Measurements from ENCODE around the gene TMEM207. TPM values are rescaled to one million over a fixed set of nuclear protein-coding genes. Genes with fewer than 3 reads are reported as not detected.
"Not testable (repeated sequence)": the region's sequence is repeated elsewhere in the genome, so short reads cannot be mapped to it uniquely, and the experiment has no call there.

The TMEM207 gene
- total RNA-seq, 1 donor from 2014 or later, result not detected

GRCh38 chr3:190486533-190486864, 36.8 kb upstream of the TMEM207 start:
- Histone ChIP-seq H3K4me1 (ENCODE audit: insufficient read depth, low read length) (no peaks in the 10 kb centered on the region), H3K27me3 (ENCODE audit: insufficient read depth, low read length) (no peaks in the 10 kb centered on the region), H3K27ac (ENCODE audit: low read depth, low read length) (no peak overlapping the region), H3K36me3 (ENCODE audit: insufficient read depth, low read length) (no peaks in the 10 kb centered on the region), H3K9me3 (ENCODE audit: insufficient read depth, low read depth, low read length) (no peaks in the 10 kb centered on the region), H3K4me3 (ENCODE audit: insufficient read depth, low read depth, low read length) (no peak overlapping the region), H3K4me2 (ENCODE audit: low read length) (peak overlapping the region; percentile 8), H2AFZ (ENCODE audit: low read depth, low read length) (no peak overlapping the region), H3K9ac (ENCODE audit: low read length) (no peak overlapping the region), H4K20me1 (ENCODE audit: insufficient read depth, low read length) (no peaks in the 10 kb centered on the region), H3K79me2 (ENCODE audit: insufficient read depth, low read length) (no peaks in the 10 kb centered on the region)
- Mint-ChIP-seq H3K27me3 (ENCODE audit: low read depth, unreplicated experiment) (no peaks in the 10 kb centered on the region), H3K36me3 (ENCODE audit: low read depth, unreplicated experiment) (no peaks in the 10 kb centered on the region), H3K4me3 (ENCODE audit: unreplicated experiment) (no peak overlapping the region), H3K4me1 (ENCODE audit: low read depth, unreplicated experiment) (peaks cover 3% of the 10 kb centered on the region), H3K9me3 (ENCODE audit: unreplicated experiment) (no peaks in the 10 kb centered on the region), H3K27ac (ENCODE audit: unreplicated experiment) (no peak overlapping the region)
- FAIRE-seq, result no peak
- DNase-seq (ENCODE audit: low read depth), result no peak
- TF ChIP-seq CTCF (IDR thresholded peaks at IDR 0.05; ENCODE audit: insufficient read depth, low read depth, low read length) (no peak), EZH2 (IDR thresholded peaks at IDR 0.05; ENCODE audit: insufficient read depth, low read length) (no peak)

GRCh38 chr3:190485830-190486532, 36.3 kb upstream of the TMEM207 start:
- Histone ChIP-seq H3K9me3 (ENCODE audit: insufficient read depth, low read depth, low read length) (no peaks in the 10 kb centered on the region), H2AFZ (ENCODE audit: low read depth, low read length) (no peak overlapping the region), H3K4me3 (ENCODE audit: insufficient read depth, low read depth, low read length) (no peak overlapping the region), H3K27me3 (ENCODE audit: insufficient read depth, low read length) (no peaks in the 10 kb centered on the region), H3K4me1 (ENCODE audit: insufficient read depth, low read length) (no peaks in the 10 kb centered on the region), H3K9ac (ENCODE audit: low read length) (no peak overlapping the region), H4K20me1 (ENCODE audit: insufficient read depth, low read length) (no peaks in the 10 kb centered on the region), H3K79me2 (ENCODE audit: insufficient read depth, low read length) (no peaks in the 10 kb centered on the region), H3K4me2 (ENCODE audit: low read length) (peak overlapping the region; percentile 8), H3K27ac (ENCODE audit: low read depth, low read length) (no peak overlapping the region), H3K36me3 (ENCODE audit: insufficient read depth, low read length) (no peaks in the 10 kb centered on the region)
- no peaks in the 10 kb centered on the region for H3K4me1 Mint-ChIP-seq (ENCODE audit: low read depth, unreplicated experiment)
- no peak for FAIRE-seq
- no peaks in the 10 kb centered on the region for H3K36me3 Mint-ChIP-seq (ENCODE audit: low read depth, unreplicated experiment)
- peak; percentile 66 for DNase-seq (ENCODE audit: low read depth)
- peak overlapping the region; percentile 0 for H3K27ac Mint-ChIP-seq (ENCODE audit: unreplicated experiment)
- no peak for TF ChIP-seq EZH2 (IDR thresholded peaks at IDR 0.05; ENCODE audit: insufficient read depth, low read length)
- TF ChIP-seq CTCF (IDR thresholded peaks at IDR 0.05; ENCODE audit: insufficient read depth, low read depth, low read length), result no peak
- no peaks in the 10 kb centered on the region for H3K27me3 Mint-ChIP-seq (ENCODE audit: low read depth, unreplicated experiment)
- no peaks in the 10 kb centered on the region for H3K9me3 Mint-ChIP-seq (ENCODE audit: unreplicated experiment)
- no peak overlapping the region for H3K4me3 Mint-ChIP-seq (ENCODE audit: unreplicated experiment)

GRCh38 chr3:190481779-190482178, 32.1 kb upstream of the TMEM207 start:
- H3K36me3 Mint-ChIP-seq (ENCODE audit: low read depth, unreplicated experiment), result no peaks in the 10 kb centered on the region
- Histone ChIP-seq H3K27ac (ENCODE audit: low read depth, low read length) (no peak overlapping the region), H3K36me3 (ENCODE audit: insufficient read depth, low read length) (no peaks in the 10 kb centered on the region), H3K4me2 (ENCODE audit: low read length) (no peak overlapping the region), H3K79me2 (ENCODE audit: insufficient read depth, low read length) (no peaks in the 10 kb centered on the region), H3K4me1 (ENCODE audit: insufficient read depth, low read length) (no peaks in the 10 kb centered on the region), H3K9ac (ENCODE audit: low read length) (no peak overlapping the region), H3K9me3 (ENCODE audit: insufficient read depth, low read depth, low read length) (no peaks in the 10 kb centered on the region), H4K20me1 (ENCODE audit: insufficient read depth, low read length) (no peaks in the 10 kb centered on the region), H3K27me3 (ENCODE audit: insufficient read depth, low read length) (no peaks in the 10 kb centered on the region), H2AFZ (ENCODE audit: low read depth, low read length) (no peak overlapping the region), H3K4me3 (ENCODE audit: insufficient read depth, low read depth, low read length) (no peak overlapping the region)
- TF ChIP-seq CTCF (IDR thresholded peaks at IDR 0.05; ENCODE audit: insufficient read depth, low read depth, low read length) (no peak), EZH2 (IDR thresholded peaks at IDR 0.05; ENCODE audit: insufficient read depth, low read length) (no peak)
- H3K9me3 Mint-ChIP-seq (ENCODE audit: unreplicated experiment), result no peaks in the 10 kb centered on the region
- no peak for FAIRE-seq
- H3K4me1 Mint-ChIP-seq (ENCODE audit: low read depth, unreplicated experiment), result no peaks in the 10 kb centered on the region
- no peak overlapping the region for H3K27ac Mint-ChIP-seq (ENCODE audit: unreplicated experiment)
- no peak for DNase-seq (ENCODE audit: low read depth)
- no peaks in the 10 kb centered on the region for H3K27me3 Mint-ChIP-seq (ENCODE audit: low read depth, unreplicated experiment)
- H3K4me3 Mint-ChIP-seq (ENCODE audit: unreplicated experiment), result no peak overlapping the region

- FAIRE-seq, result not testable (repeated sequence)
These were observed 23.6 kb upstream of the TMEM207 start for GRCh38 chr3:190473261-190473660.

More at GRCh38 chr3:190473261-190473660, 23.6 kb upstream of the TMEM207 start:
- H3K9me3 Mint-ChIP-seq (ENCODE audit: unreplicated experiment); H3K4me2 ChIP-seq (ENCODE audit: low read length); H3K4me3 Mint-ChIP-seq (ENCODE audit: unreplicated experiment); H3K9me3 ChIP-seq (ENCODE audit: insufficient read depth, low read depth, low read length); H3K4me3 ChIP-seq (ENCODE audit: insufficient read depth, low read depth, low read length); H2AFZ ChIP-seq (ENCODE audit: low read depth, low read length); H3K4me1 Mint-ChIP-seq (ENCODE audit: low read depth, unreplicated experiment); H4K20me1 ChIP-seq (ENCODE audit: insufficient read depth, low read length); H3K79me2 ChIP-seq (ENCODE audit: insufficient read depth, low read length); H3K27ac Mint-ChIP-seq (ENCODE audit: unreplicated experiment); H3K27me3 ChIP-seq (ENCODE audit: insufficient read depth, low read length); H3K27ac ChIP-seq (ENCODE audit: low read depth, low read length); H3K36me3 ChIP-seq (ENCODE audit: insufficient read depth, low read length); H3K36me3 Mint-ChIP-seq (ENCODE audit: low read depth, unreplicated experiment); H3K4me1 ChIP-seq (ENCODE audit: insufficient read depth, low read length); DNase-seq (ENCODE audit: low read depth); H3K9ac ChIP-seq (ENCODE audit: low read length); H3K27me3 Mint-ChIP-seq (ENCODE audit: low read depth, unreplicated experiment): not testable (repeated sequence)

Data from astrocyte (in vitro differentiated cells and primary cell).